K562 (cell line): ENCODE data around the gene SPATA12. TPM values are rescaled to one million over a fixed set of nuclear protein-coding genes. Genes with fewer than 3 reads are reported as not detected.
A peak's percentile ranks its signal among the peaks of the same experiment; 100 is the strongest.

ENCODE experiments used
- ATAC-seq: fragments of 200-7000 bp; cut with Tn5 transposase; 3 replicates; pipeline ENCODE4 v1.9.1; 2020; ENCODE audit warnings: moderate library complexity
- BruUV-seq: library from RNA; stranded (reverse); fragments of 400-500 nt; replicated peaks from 2 replicates; lab custom pipeline; 2021; lab: Mats Ljungman, UMichigan
- CTCF ChIA-PET: fragments of 300-600 bp; formaldehyde crosslinking; extraction: SDS; loops from one replicate; lab custom pipeline; 2021; ENCODE audit warnings: low intra/inter-chr PET ratio; lab: Yijun Ruan, JAX
- POLR2A ChIA-PET: fragments of 300-600, 350-650 bp; sonication (Branson Sonifier 250); formaldehyde crosslinking; extraction: SDS; loops from one replicate; lab custom pipeline; 2021; ENCODE audit warnings: antibody characterized with exemption, inconsistent platforms; lab: Yijun Ruan, JAX
- DNase-seq, 4 experiments: peaks; one replicate each; pipeline versions ENCODE4 v3.0.0 to v3.0.0-alpha.2; 2011 to 2018; ENCODE audit warnings: low spot score in 3 of 4, mixed read lengths in 3 of 4; ENCODE audit errors: extremely low read depth in 1 of 4
- FAIRE-seq: peaks from 2 replicates; lab custom pipeline; 2011; peaks lifted over from hg19 to GRCh38; lab: Jason Lieb, UNC
- H2AFZ ChIP-seq: 2 replicates; pipeline ENCODE4 v1.6.0; 2011; ENCODE audit warnings: low read depth, low read length, control low read depth, inconsistent platforms
- H3K27ac ChIP-seq: fragments of 200-600 bp; 3 replicates; pipeline ENCODE4 v1.8.0; 2011; ENCODE audit warnings: low read depth, mild to moderate bottlenecking, control low read depth, inconsistent platforms, low read length, moderate library complexity, mixed read lengths; ENCODE audit errors: extremely low read depth
- H3K27me3 ChIP-seq, 2 experiments: fragments of 300-600 bp in 1 of 2; 2 replicates in 1 of 2; 3 replicates in 1 of 2; pipeline versions ENCODE4 v1.6.0 to v1.8.0; 2011; ENCODE audit warnings: inconsistent platforms in 2 of 2, low read length in 2 of 2, mild to moderate bottlenecking in 1 of 2, mixed read lengths in 1 of 2, moderate library complexity in 1 of 2; ENCODE audit not compliant: control insufficient read depth in 2 of 2, insufficient read depth in 2 of 2
- H3K36me3 ChIP-seq: fragments of 300-600 bp; 3 replicates; pipeline ENCODE4 v1.8.0; 2011; ENCODE audit warnings: mild to moderate bottlenecking, low read length, inconsistent platforms; ENCODE audit not compliant: control insufficient read depth, insufficient read depth
- H3K4me1 ChIP-seq, 2 experiments: fragments of 200-600 bp in 1 of 2; replicated peaks in 1 of 2; 2 replicates in 1 of 2; 3 replicates in 1 of 2; pipeline versions ENCODE4 v1.5.1 to v1.8.0; 2011; ENCODE audit warnings: inconsistent platforms in 2 of 2, low read length in 2 of 2, mild to moderate bottlenecking in 1 of 2, mixed read lengths in 1 of 2, moderate library complexity in 1 of 2; ENCODE audit not compliant: control insufficient read depth in 2 of 2, insufficient read depth in 2 of 2
- H3K4me2 ChIP-seq: 2 replicates; pipeline ENCODE4 v1.6.1; 2011; ENCODE audit warnings: low read length, control low read depth, inconsistent platforms, mixed read lengths; ENCODE audit not compliant: insufficient read depth
- H3K4me3 ChIP-seq: fragments of 200-600 bp; sonication (generic), shearing (Covaris generic); 2 replicates; pipeline ENCODE4 v1.5.1; 2016; ENCODE audit warnings: control low read depth, inconsistent platforms
- H3K79me2 ChIP-seq: fragments of 200-600 bp; 3 replicates; pipeline ENCODE4 v1.8.0; 2011; ENCODE audit warnings: low read length, inconsistent platforms; ENCODE audit not compliant: control insufficient read depth, insufficient read depth
- H3K9ac ChIP-seq, 2 experiments: 2 replicates each; pipeline versions ENCODE4 v1.6.0 to v1.6.1; 2011; ENCODE audit warnings: low read depth in 2 of 2, low read length in 2 of 2, control low read depth in 1 of 2, inconsistent platforms in 1 of 2, mild to moderate bottlenecking in 1 of 2, mixed read lengths in 1 of 2; ENCODE audit not compliant: insufficient read depth in 1 of 2
- H3K9me1 ChIP-seq: one replicate; pipeline ENCODE4 v1.6.0; 2011; ENCODE audit warnings: inconsistent platforms, mild to moderate bottlenecking, low read length, moderate library complexity; ENCODE audit not compliant: control insufficient read depth, insufficient read depth
- H3K9me3 ChIP-seq: replicated peaks from 2 replicates; pipeline ENCODE4 v1.5.1; 2011; ENCODE audit warnings: low read depth, low read length, inconsistent platforms; ENCODE audit not compliant: control insufficient read depth, insufficient read depth
- H4K20me1 ChIP-seq: replicated peaks from 2 replicates; pipeline ENCODE4 v1.6.1; 2011; ENCODE audit warnings: low read length, inconsistent platforms, mixed read lengths; ENCODE audit not compliant: control insufficient read depth, insufficient read depth
- ATF1 ChIP-seq, 2 experiments: fragments of 450-650 bp in 1 of 2; IDR thresholded peaks; 2 replicates each; pipeline ENCODE4 v1.6.1; 2016; ENCODE audit warnings: missing compliant biosample characterization in 1 of 2, missing genetic modification characterization in 1 of 2
- BHLHE40 ChIP-seq: IDR thresholded peaks from 2 replicates; pipeline ENCODE4 v1.6.1; 2011; ENCODE audit warnings: low read length, improper control_type of control experiment
- FOSL1 ChIP-seq: fragments of 200-800 bp; sonication (Bioruptor generic); conservative IDR thresholded peaks from 2 replicates; pipeline ENCODE4 v1.6.1; 2016; ENCODE audit warnings: missing genetic modification characterization, missing compliant biosample characterization
- HDAC2 ChIP-seq: fragments of 450-650 bp; IDR thresholded peaks from 2 replicates; pipeline ENCODE4 v1.6.1; 2016; ENCODE audit warnings: mild to moderate bottlenecking
- JUN ChIP-seq, 2 experiments: sonication (generic) in 1 of 2; formaldehyde crosslinking in 1 of 2; IDR thresholded peaks; 2 replicates each; pipeline versions ENCODE4 v1.6.1 to v1.8.0; 2012 to 2022; ENCODE audit warnings: borderline replicate concordance in 2 of 2, mild to moderate bottlenecking in 2 of 2, improper control_type of control experiment in 1 of 2, low read depth in 1 of 2, low read length in 1 of 2, missing genetic modification reagents in 1 of 2
- LEF1 ChIP-seq: fragments of 450-650 bp; IDR thresholded peaks from 2 replicates; pipeline ENCODE4 v1.6.1; 2016; ENCODE audit warnings: mild to moderate bottlenecking
- MAZ ChIP-seq, 2 experiments: fragments of 450-650 bp in 1 of 2; sonication (generic) in 1 of 2; formaldehyde crosslinking; IDR thresholded peaks in 1 of 2; conservative IDR thresholded peaks in 1 of 2; 2 replicates each; pipeline versions ENCODE4 v1.4.0 to v1.5.0; 2020; ENCODE audit warnings: mild to moderate bottlenecking in 1 of 2, missing genetic modification reagents in 1 of 2
- MNT ChIP-seq, 2 experiments: fragments of 450-650 bp; conservative IDR thresholded peaks; 2 replicates each; pipeline ENCODE4 v1.6.1; 2017; ENCODE audit warnings: mild to moderate bottlenecking in 2 of 2, moderate library complexity in 2 of 2
- POLR2B ChIP-seq: fragments of 450-650 bp; IDR thresholded peaks from 2 replicates; pipeline ENCODE4 v1.6.1; 2018; ENCODE audit warnings: low read depth; ENCODE audit not compliant: partially characterized antibody
- WGBS: fragments of 100-300 bp; shearing (Covaris generic); methylation state at CpG from one replicate; pipeline ENCODE4 v1.1.6; 2016; ENCODE audit warnings: low coverage, mixed read lengths; ENCODE audit not compliant: insufficient coverage; ENCODE audit errors: missing lambda C conversion rate; 5-methylcytosine and 5-hydroxymethylcytosine counted together
- in situ Hi-C: fragments of 300-500 bp; cut with MboI; formaldehyde crosslinking; loops from 4 replicates; pipeline ENCODE4 v1.15.0; 2018; ENCODE audit warnings: inconsistent platforms, mixed read lengths
- intact Hi-C: fragments of 100-400 bp; cut with micrococcal nuclease; formaldehyde crosslinking; loops from 2 replicates; pipeline ENCODE4 v1.14.2; 2022
- polyA plus RNA-seq, 8 experiments: library from polyadenylated mRNA; depleted of rRNA in 4 of 8; stranded (reverse) in 5 of 8; unstranded in 3 of 8; fragments of >200 nt; fragmentation: Nextera tagmentation in 2 of 8; fragmentation: Illumina TruSeq in 1 of 8; extraction: Ambion mirVana in 2 of 8; extraction: Trizol in 1 of 8; gene quantifications; 2 replicates each; pipeline versions ENCODE4 v1.2.1 to v1.2.3, GENCODE V29; 2011 to 2014; ENCODE audit warnings: inconsistent platforms in 1 of 8, missing spikeins in 1 of 8
- total RNA-seq, 7 experiments: library from RNA; depleted of rRNA in 6 of 7; stranded (reverse); fragments of >200 nt in 6 of 7; fragmentation: Illumina TruSeq in 2 of 7; extraction: Trizol in 2 of 7; gene quantifications; 2 replicates each; pipeline versions ENCODE4 v1.2.1 to v1.2.3, GENCODE V29; 2011 to 2021; ENCODE audit warnings: low replicate concordance in 1 of 7
- TF ChIP-seq, protein P1 (sequence below): fragments of 200-800 bp; sonication (Bioruptor generic); IDR thresholded peaks from 2 replicates; pipeline ENCODE4 v1.6.1; 2017; ENCODE audit warnings: missing genetic modification characterization, missing compliant biosample characterization
- TF ChIP-seq, protein P2 (sequence below), 2 experiments: fragments of 450-650 bp in 1 of 2; sonication (generic) in 1 of 2; formaldehyde crosslinking in 1 of 2; IDR thresholded peaks in 1 of 2; conservative IDR thresholded peaks in 1 of 2; 2 replicates each; pipeline versions ENCODE4 v1.6.1 to v1.8.1; 2016 to 2023; ENCODE audit warnings: mild to moderate bottlenecking in 2 of 2, moderate library complexity in 2 of 2, inconsistent platforms in 1 of 2, missing genetic modification reagents in 1 of 2
- TF ChIP-seq, protein P3 (sequence below), 2 experiments: fragments of 200-800 bp in 1 of 2; sonication (Bioruptor generic) in 1 of 2; sonication (generic) in 1 of 2; formaldehyde crosslinking in 1 of 2; IDR thresholded peaks in 1 of 2; conservative IDR thresholded peaks in 1 of 2; 2 replicates each; pipeline versions ENCODE4 v1.5.0 to v1.6.1; 2016 to 2020; ENCODE audit warnings: missing compliant biosample characterization in 1 of 2, missing genetic modification characterization in 1 of 2, missing genetic modification reagents in 1 of 2

Gene SPATA12
- total and polyA plus RNA-seq, 9 of the 15 experiments (the other 6 are each of a cell fraction or from before 2014, with no cell fraction given): not detected

DNA sequence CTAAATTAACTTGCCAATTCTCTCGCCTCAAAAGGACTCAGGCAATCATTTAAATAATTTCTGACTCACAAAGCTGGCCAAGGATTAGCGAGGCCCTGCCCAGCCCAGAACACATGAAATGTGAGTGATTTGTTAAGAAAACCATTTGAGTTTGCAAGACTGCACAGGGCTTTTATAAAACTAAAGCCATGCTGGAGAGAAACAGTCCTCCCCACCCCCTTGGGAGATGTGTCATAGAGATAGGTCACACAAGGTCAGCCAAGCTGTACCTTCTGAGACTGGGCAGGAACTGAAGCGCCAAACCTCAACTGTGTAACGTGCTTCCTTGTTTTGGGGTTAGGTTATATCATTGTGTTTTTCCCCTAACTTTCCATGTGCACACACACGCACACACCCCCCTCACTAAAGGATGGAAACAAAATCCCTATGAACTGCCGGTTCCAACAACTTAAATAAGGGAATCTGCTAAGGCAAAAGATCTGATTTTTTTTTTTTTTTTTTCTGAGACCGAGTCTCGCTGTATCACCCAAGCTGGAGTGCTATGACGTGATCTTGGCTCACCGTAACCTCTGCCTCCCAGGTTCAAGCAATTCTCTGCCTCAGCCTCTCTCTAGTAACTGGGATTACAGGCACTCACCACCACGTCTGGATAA lies 8.1 kb downstream of the SPATA12 start:
- WGBS: 4% methylated on average over 7 of the region's 11 CpGs
- no peaks in the 10 kb centered on the region for H3K9me1 ChIP-seq
- FAIRE-seq (peak; percentile 83), DNase-seq (peak; percentile 33 to 65 (median 44)), ATAC-seq (peak; percentile 87)
- H3K4me3 ChIP-seq: no peak overlapping the region
- H3K27ac ChIP-seq: peak overlapping the region; percentile 38; the same call in 1 of the 3 replicates
- no peaks in the 10 kb centered on the region for H3K27me3 ChIP-seq
- H3K9me3 ChIP-seq: no peaks in the 10 kb centered on the region
- no peaks in the 10 kb centered on the region for H4K20me1 ChIP-seq
- peak overlapping the region; percentile 79; the same call in 1 of the 2 replicates for H2AFZ ChIP-seq
- no TSS peak for BruUV-seq
- H3K79me2 ChIP-seq: no peaks in the 10 kb centered on the region
- in situ Hi-C loops: no loop called here
- POLR2A ChIA-PET: interaction anchor here (0.7 to 1.0 kb wide), 2 partner anchors 55 to 71 kb away, joined by 3 read pairs; no protein-coding TSS in a partner anchor
- H3K9ac ChIP-seq: no peak overlapping the region
- CTCF ChIA-PET: no interaction called here
- H3K36me3 ChIP-seq: no peaks in the 10 kb centered on the region
- intact Hi-C loops: no loop called here
- H3K4me1 ChIP-seq: peaks cover 0 to 6% of the 10 kb centered on the region in 2 experiments; a peak in 3 of 5 replicates
- H3K4me2 ChIP-seq: peak overlapping the region; percentile 57
- TF ChIP-seq, protein P1, sequence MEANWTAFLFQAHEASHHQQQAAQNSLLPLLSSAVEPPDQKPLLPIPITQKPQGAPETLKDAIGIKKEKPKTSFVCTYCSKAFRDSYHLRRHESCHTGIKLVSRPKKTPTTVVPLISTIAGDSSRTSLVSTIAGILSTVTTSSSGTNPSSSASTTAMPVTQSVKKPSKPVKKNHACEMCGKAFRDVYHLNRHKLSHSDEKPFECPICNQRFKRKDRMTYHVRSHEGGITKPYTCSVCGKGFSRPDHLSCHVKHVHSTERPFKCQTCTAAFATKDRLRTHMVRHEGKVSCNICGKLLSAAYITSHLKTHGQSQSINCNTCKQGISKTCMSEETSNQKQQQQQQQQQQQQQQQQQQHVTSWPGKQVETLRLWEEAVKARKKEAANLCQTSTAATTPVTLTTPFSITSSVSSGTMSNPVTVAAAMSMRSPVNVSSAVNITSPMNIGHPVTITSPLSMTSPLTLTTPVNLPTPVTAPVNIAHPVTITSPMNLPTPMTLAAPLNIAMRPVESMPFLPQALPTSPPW: peak; percentile 50; the same call in 1 of the 2 replicates
- TF ChIP-seq MAZ (CRISPR knock-in tag; conservative IDR thresholded peaks at IDR 0.05 in 1 of 2, IDR thresholded peaks at IDR 0.05 in 1 of 2) (peak in 1 of 2 experiments; percentile 43; a peak in 2 of 4 replicates), JUN (IDR thresholded peaks at IDR 0.05; ENCODE audit: borderline replicate concordance, low read depth, low read length) (0 out of 2 replicates have a peak, but pooled peaks have one; percentile 29), JUN (CRISPR knock-in tag; IDR thresholded peaks at IDR 0.05; ENCODE audit: borderline replicate concordance) (no peak), HDAC2 (0 out of 2 replicates have a peak, but pooled peaks have one; percentile 28), POLR2B (no peak), LEF1 (peak; percentile 72), MNT (conservative IDR thresholded peaks at IDR 0.05) (0 out of 4 replicates have a peak, but pooled peaks of 1 of the 2 experiments have one; percentile 39), FOSL1 (tag) (peak; percentile 83), BHLHE40 (peak; percentile 26; the same call in 1 of the 2 replicates), ATF1 (CRISPR knock-in tag; IDR thresholded peaks at IDR 0.05) (no peak), ATF1 (tag; IDR thresholded peaks at IDR 0.05) (peak; percentile 65)
- TF ChIP-seq, protein P2, sequence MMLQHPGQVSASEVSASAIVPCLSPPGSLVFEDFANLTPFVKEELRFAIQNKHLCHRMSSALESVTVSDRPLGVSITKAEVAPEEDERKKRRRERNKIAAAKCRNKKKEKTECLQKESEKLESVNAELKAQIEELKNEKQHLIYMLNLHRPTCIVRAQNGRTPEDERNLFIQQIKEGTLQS (IDR thresholded peaks at IDR 0.05): peak; percentile 48; the same call in 1 of the 2 replicates
- TF ChIP-seq, protein P2 (CRISPR knock-in tag; conservative IDR thresholded peaks at IDR 0.05): no peak
- TF ChIP-seq, protein P3, sequence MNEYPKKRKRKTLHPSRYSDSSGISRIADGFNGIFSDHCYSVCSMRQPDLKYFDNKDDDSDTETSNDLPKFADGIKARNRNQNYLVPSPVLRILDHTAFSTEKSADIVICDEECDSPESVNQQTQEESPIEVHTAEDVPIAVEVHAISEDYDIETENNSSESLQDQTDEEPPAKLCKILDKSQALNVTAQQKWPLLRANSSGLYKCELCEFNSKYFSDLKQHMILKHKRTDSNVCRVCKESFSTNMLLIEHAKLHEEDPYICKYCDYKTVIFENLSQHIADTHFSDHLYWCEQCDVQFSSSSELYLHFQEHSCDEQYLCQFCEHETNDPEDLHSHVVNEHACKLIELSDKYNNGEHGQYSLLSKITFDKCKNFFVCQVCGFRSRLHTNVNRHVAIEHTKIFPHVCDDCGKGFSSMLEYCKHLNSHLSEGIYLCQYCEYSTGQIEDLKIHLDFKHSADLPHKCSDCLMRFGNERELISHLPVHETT (CRISPR knock-in tag; conservative IDR thresholded peaks at IDR 0.05 in 1 of 2, IDR thresholded peaks at IDR 0.05 in 1 of 2): no peak
